HepG2 (cell line): Measurements from ENCODE around the gene DLG2.

Source experiments
- CREM ChIP-seq, 2 experiments: sonication (generic) in 1 of 2; formaldehyde crosslinking in 1 of 2; IDR thresholded peaks; 2 replicates each; pipeline versions ENCODE4 v1.4.0 to v1.6.1; 2016 to 2020; ENCODE audit warnings: antibody characterized with exemption in 1 of 2, mild to moderate bottlenecking in 1 of 2, missing genetic modification reagents in 1 of 2
- NCOA5 ChIP-seq: sonication (generic); formaldehyde crosslinking; IDR thresholded peaks from 2 replicates; pipeline ENCODE4 v1.4.0; 2020; ENCODE audit warnings: missing genetic modification reagents
- PCBP1 ChIP-seq: fragments of 200-400 bp; formaldehyde crosslinking; IDR thresholded peaks from 2 replicates; pipeline ENCODE4 v1.6.1; 2017; ENCODE audit warnings: mild to moderate bottlenecking, low read depth, low read length, borderline replicate concordance
- RAD21 ChIP-seq: fragments of 450-650 bp; formaldehyde crosslinking; IDR thresholded peaks from 2 replicates; pipeline ENCODE4 v1.5.0; 2020; ENCODE audit warnings: mild to moderate bottlenecking
- SRSF9 ChIP-seq: fragments of 200-400 bp; formaldehyde crosslinking; IDR thresholded peaks from 2 replicates; pipeline ENCODE4 v1.6.1; 2018; ENCODE audit warnings: borderline replicate concordance, mild to moderate bottlenecking, low read depth, low read length; ENCODE audit not compliant: insufficient read depth, poor library complexity, severe bottlenecking
- TBX2 ChIP-seq: sonication (generic); formaldehyde crosslinking; IDR thresholded peaks from 2 replicates; pipeline ENCODE4 v1.5.0; 2020; ENCODE audit warnings: missing genetic modification reagents, mild to moderate bottlenecking, borderline replicate concordance
- XRCC5 ChIP-seq: fragments of 200-400 bp; formaldehyde crosslinking; optimal IDR thresholded peaks from 2 replicates; pipeline ENCODE3; 2017; ENCODE audit warnings: mild to moderate bottlenecking, low read length
- ZBTB21 ChIP-seq: sonication (generic); formaldehyde crosslinking; IDR thresholded peaks from 2 replicates; pipeline ENCODE4 v1.4.0; 2020; ENCODE audit warnings: missing genetic modification reagents
- TF ChIP-seq, protein P1 (sequence below): sonication (generic); formaldehyde crosslinking; IDR thresholded peaks from 2 replicates; pipeline ENCODE4 v1.4.0; 2020; ENCODE audit warnings: missing genetic modification reagents
- TF ChIP-seq, protein P2 (sequence below), 2 experiments: IDR thresholded peaks; 2 replicates each; pipeline ENCODE4 v1.6.1; 2011 to 2012; ENCODE audit warnings: low read length in 2 of 2, borderline replicate concordance in 1 of 2, low read depth in 1 of 2, mild to moderate bottlenecking in 1 of 2, moderate library complexity in 1 of 2
- TF ChIP-seq, protein P3 (sequence below): sonication (generic); formaldehyde crosslinking; IDR thresholded peaks from 2 replicates; pipeline ENCODE4 v1.5.0; 2020; ENCODE audit warnings: mild to moderate bottlenecking, missing genetic modification reagents, moderate library complexity
- TF ChIP-seq, protein P4 (sequence below): sonication (generic); formaldehyde crosslinking; IDR thresholded peaks from 2 replicates; pipeline ENCODE4 v1.5.0; 2020; ENCODE audit warnings: mild to moderate bottlenecking, missing genetic modification reagents
- TF ChIP-seq, protein P5 (sequence below): sonication (generic); formaldehyde crosslinking; IDR thresholded peaks from 2 replicates; pipeline ENCODE4 v1.4.0; 2020; ENCODE audit warnings: missing genetic modification reagents
- TF ChIP-seq, protein P6 (sequence below): sonication (generic); formaldehyde crosslinking; IDR thresholded peaks from 2 replicates; pipeline ENCODE4 v1.8.1; 2023; ENCODE audit warnings: mild to moderate bottlenecking, missing genetic modification reagents, borderline replicate concordance

DNA sequence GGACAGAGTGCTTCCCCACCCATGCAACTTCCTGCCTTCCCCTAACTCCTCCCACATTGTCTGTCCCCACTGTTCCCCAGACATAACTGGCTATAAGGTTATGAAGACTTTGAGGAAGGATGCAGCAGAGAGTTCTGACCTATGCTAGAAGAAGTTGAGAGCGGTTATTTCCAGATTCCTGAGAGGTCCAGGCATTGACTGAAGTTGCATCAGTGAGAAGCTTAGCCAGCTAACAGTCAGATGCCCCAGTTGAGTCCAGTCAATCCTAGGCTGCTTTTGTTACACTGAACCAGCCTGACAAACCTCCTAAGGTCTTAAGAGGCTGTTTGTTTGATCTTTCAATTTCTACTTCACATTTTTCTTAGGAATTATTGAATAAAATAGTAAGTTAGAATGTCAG lies 1403.1 kb downstream of the DLG2 start:
- TF ChIP-seq ZBTB21 (CRISPR knock-in tag) = no peak
- TF ChIP-seq, protein P1, sequence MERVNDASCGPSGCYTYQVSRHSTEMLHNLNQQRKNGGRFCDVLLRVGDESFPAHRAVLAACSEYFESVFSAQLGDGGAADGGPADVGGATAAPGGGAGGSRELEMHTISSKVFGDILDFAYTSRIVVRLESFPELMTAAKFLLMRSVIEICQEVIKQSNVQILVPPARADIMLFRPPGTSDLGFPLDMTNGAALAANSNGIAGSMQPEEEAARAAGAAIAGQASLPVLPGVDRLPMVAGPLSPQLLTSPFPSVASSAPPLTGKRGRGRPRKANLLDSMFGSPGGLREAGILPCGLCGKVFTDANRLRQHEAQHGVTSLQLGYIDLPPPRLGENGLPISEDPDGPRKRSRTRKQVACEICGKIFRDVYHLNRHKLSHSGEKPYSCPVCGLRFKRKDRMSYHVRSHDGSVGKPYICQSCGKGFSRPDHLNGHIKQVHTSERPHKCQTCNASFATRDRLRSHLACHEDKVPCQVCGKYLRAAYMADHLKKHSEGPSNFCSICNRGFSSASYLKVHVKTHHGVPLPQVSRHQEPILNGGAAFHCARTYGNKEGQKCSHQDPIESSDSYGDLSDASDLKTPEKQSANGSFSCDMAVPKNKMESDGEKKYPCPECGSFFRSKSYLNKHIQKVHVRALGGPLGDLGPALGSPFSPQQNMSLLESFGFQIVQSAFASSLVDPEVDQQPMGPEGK (CRISPR knock-in tag) = no peak
- TF ChIP-seq, protein P2, sequence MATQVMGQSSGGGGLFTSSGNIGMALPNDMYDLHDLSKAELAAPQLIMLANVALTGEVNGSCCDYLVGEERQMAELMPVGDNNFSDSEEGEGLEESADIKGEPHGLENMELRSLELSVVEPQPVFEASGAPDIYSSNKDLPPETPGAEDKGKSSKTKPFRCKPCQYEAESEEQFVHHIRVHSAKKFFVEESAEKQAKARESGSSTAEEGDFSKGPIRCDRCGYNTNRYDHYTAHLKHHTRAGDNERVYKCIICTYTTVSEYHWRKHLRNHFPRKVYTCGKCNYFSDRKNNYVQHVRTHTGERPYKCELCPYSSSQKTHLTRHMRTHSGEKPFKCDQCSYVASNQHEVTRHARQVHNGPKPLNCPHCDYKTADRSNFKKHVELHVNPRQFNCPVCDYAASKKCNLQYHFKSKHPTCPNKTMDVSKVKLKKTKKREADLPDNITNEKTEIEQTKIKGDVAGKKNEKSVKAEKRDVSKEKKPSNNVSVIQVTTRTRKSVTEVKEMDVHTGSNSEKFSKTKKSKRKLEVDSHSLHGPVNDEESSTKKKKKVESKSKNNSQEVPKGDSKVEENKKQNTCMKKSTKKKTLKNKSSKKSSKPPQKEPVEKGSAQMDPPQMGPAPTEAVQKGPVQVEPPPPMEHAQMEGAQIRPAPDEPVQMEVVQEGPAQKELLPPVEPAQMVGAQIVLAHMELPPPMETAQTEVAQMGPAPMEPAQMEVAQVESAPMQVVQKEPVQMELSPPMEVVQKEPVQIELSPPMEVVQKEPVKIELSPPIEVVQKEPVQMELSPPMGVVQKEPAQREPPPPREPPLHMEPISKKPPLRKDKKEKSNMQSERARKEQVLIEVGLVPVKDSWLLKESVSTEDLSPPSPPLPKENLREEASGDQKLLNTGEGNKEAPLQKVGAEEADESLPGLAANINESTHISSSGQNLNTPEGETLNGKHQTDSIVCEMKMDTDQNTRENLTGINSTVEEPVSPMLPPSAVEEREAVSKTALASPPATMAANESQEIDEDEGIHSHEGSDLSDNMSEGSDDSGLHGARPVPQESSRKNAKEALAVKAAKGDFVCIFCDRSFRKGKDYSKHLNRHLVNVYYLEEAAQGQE (IDR thresholded peaks at IDR 0.05; ENCODE audit: borderline replicate concordance in 1 of 2, low read depth in 1 of 2, low read length in 2 of 2) = no peak
- no peak for TF ChIP-seq TBX2 (CRISPR knock-in tag)
- TF ChIP-seq, protein P3, sequence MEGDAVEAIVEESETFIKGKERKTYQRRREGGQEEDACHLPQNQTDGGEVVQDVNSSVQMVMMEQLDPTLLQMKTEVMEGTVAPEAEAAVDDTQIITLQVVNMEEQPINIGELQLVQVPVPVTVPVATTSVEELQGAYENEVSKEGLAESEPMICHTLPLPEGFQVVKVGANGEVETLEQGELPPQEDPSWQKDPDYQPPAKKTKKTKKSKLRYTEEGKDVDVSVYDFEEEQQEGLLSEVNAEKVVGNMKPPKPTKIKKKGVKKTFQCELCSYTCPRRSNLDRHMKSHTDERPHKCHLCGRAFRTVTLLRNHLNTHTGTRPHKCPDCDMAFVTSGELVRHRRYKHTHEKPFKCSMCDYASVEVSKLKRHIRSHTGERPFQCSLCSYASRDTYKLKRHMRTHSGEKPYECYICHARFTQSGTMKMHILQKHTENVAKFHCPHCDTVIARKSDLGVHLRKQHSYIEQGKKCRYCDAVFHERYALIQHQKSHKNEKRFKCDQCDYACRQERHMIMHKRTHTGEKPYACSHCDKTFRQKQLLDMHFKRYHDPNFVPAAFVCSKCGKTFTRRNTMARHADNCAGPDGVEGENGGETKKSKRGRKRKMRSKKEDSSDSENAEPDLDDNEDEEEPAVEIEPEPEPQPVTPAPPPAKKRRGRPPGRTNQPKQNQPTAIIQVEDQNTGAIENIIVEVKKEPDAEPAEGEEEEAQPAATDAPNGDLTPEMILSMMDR (CRISPR knock-in tag) = no peak
- TF ChIP-seq, protein P4, sequence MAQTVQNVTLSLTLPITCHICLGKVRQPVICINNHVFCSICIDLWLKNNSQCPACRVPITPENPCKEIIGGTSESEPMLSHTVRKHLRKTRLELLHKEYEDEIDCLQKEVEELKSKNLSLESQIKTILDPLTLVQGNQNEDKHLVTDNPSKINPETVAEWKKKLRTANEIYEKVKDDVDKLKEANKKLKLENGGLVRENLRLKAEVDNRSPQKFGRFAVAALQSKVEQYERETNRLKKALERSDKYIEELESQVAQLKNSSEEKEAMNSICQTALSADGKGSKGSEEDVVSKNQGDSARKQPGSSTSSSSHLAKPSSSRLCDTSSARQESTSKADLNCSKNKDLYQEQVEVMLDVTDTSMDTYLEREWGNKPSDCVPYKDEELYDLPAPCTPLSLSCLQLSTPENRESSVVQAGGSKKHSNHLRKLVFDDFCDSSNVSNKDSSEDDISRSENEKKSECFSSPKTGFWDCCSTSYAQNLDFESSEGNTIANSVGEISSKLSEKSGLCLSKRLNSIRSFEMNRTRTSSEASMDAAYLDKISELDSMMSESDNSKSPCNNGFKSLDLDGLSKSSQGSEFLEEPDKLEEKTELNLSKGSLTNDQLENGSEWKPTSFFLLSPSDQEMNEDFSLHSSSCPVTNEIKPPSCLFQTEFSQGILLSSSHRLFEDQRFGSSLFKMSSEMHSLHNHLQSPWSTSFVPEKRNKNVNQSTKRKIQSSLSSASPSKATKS (CRISPR knock-in tag) = no peak
- no peak for TF ChIP-seq PCBP1
- no peak for TF ChIP-seq SRSF9
- TF ChIP-seq NCOA5 (CRISPR knock-in tag) = no peak
- TF ChIP-seq XRCC5 = no peak
- TF ChIP-seq, protein P5, sequence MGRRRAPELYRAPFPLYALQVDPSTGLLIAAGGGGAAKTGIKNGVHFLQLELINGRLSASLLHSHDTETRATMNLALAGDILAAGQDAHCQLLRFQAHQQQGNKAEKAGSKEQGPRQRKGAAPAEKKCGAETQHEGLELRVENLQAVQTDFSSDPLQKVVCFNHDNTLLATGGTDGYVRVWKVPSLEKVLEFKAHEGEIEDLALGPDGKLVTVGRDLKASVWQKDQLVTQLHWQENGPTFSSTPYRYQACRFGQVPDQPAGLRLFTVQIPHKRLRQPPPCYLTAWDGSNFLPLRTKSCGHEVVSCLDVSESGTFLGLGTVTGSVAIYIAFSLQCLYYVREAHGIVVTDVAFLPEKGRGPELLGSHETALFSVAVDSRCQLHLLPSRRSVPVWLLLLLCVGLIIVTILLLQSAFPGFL (CRISPR knock-in tag) = no peak
- TF ChIP-seq, protein P6, sequence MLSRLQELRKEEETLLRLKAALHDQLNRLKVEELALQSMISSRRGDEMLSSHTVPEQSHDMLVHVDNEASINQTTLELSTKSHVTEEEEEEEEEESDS = no peak
- TF ChIP-seq CREM (IDR thresholded peaks at IDR 0.05) = no peak
- TF ChIP-seq CREM (CRISPR knock-in tag; IDR thresholded peaks at IDR 0.05) = no peak
- TF ChIP-seq RAD21 = no peak
